GM18499 (cell line): ENCODE data around the gene CACNG4.
"Not testable (repeated sequence)": the region's sequence is repeated elsewhere in the genome, so short reads cannot be mapped to it uniquely, and the experiment has no call there.

ENCODE experiments used
- ATAC-seq: cut with Tn5 transposase; IDR thresholded peaks from one replicate; pipeline ENCODE4 v1.9.1; 2021; ENCODE audit warnings: moderate number of reproducible peaks; ENCODE audit not compliant: insufficient read depth, unreplicated experiment

CACNG4 gene

GRCh38 chr17:66959641-66960375 lies 4.7 kb upstream of the CACNG4 start:
- no peak for ATAC-seq

- ATAC-seq, result no peak
Measured at GRCh38 chr17:66960613-66961012, 3.9 kb upstream of the CACNG4 start.

DNA sequence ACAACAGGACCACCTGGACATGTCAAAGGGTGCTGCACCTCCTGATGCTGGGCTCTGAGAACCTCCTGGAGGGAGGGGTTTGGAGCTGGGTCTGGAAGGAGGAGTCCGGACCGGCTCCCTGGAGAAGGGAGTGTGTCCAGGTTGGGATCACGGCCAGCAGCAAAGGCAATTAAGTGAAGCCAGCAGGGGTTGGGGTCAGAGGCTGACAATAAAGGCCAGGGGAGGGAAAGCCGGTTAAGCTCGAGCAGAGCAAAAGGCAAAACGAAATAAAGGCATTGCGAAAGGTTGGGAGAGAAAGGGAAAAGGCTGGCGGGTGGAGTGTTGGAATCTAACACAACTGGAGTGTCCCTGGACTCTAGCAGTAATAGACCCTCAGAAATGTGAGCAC lies 992 bp upstream of the CACNG4 start:
- no peak for ATAC-seq

DNA sequence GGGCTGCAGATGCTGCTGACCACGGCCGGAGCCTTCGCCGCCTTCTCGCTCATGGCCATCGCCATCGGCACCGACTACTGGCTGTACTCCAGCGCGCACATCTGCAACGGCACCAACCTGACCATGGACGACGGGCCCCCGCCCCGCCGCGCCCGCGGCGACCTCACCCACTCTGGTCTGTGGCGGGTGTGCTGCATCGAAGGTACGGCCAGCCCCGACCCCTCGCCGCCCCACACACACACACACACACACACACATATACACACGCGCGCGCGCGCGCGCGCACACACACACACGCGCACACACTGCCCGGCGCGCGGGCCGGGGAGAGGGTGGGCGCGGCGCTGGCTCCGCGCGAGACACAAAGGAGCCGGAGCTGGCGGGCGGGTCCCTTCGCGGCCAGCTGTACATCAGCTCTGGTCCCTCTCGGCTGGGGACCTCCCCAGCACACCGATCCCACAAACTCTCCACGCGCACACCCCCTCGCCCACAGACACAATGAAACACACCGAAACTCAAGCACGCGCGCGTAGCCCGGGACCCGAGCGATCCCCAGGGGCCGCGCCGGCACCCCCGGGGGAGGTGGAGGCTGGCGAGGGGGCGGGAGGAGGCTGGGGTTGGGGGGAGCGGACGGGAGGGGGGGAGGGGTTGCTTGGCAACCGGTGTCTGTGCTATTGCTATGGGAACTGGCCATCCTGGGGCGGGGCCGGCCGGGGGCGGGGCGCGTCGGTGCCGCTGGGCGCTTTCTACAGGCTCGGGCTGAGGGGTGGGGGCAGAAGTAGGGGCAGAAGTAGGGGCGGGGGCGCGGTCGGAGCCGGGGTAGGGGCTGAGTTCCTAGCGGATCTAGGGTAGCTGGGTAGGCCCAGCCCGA lies 658 bp downstream of the CACNG4 start:
- ATAC-seq, result no peak

DNA sequence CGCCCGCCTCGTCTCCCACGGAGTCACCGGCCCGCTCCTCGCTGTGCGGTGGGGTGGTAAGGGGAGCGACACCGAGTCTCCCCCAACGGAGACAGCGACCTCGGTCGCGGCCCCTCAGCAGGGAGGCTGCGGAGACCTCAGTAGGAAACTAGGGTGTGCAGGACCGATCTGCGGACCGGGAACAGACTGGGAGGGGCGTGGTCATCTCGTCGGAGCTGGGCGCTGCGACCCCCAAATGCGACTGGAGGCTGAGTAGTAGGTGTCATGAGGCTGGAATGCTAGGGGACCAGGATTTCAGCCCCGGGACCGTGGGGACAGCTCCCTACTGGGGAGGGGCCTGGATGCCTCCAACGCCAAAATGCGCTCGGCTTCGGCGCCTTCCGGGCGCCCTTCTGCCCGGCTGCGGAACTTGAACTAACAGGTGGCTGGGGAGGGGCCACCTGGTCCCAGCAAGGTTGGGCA lies 1.3 kb downstream of the CACNG4 start:
- ATAC-seq, result no peak

DNA sequence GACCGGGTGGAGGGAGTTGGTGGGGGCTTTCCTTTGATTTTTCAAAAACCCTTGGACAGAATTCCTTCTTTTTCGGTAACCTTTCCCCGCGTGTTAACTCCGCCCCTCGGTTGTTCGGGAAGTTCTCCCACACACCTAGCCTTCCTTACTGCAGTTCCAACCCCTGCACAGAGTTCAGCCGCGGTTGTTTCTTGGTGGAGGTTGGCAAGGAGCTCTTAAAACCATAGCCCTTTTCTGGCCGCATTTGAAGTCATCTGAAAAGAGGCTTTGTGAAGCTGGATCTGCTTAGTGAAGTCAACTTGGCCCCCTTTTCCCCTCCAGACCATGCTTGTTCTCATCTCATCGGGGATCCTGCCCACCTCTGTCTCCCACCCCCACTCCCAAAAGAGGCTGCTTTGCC lies 1.8 kb downstream of the CACNG4 start:
- ATAC-seq, result no peak

DNA sequence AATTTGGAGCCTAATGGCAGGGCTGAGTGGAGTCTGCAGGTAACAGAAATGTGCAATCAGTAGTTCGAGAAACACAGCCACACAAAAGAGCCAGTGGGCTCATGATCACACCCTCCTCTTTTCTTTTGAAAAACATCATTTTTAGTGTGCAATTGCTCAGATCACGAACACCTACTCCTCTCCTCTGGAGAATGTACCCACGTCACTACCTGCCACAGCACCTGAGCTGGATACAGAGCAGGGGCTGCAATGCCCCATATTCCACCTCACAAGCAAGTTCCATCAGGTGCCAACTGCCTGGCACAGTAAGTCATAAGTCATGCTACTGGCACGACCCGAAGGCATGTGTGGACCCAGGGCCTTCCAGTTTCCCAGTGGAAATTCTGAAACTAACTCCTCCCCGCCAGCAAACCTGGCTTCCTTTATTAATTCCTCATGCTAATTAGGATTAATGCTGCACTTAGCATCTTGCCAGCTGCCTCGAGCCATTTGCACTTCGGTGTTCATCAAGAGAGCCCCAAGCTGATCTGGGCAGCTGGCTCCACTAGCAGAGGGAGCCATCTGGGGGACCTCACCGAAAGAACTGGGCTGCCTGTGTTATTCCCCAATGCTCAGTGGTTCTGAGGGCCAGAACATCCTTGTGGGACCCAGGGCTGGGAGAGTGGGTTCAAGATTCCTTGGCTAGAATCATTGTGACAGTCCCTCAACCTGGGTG lies 2.4 kb downstream of the CACNG4 start:
- ATAC-seq, result no peak

DNA sequence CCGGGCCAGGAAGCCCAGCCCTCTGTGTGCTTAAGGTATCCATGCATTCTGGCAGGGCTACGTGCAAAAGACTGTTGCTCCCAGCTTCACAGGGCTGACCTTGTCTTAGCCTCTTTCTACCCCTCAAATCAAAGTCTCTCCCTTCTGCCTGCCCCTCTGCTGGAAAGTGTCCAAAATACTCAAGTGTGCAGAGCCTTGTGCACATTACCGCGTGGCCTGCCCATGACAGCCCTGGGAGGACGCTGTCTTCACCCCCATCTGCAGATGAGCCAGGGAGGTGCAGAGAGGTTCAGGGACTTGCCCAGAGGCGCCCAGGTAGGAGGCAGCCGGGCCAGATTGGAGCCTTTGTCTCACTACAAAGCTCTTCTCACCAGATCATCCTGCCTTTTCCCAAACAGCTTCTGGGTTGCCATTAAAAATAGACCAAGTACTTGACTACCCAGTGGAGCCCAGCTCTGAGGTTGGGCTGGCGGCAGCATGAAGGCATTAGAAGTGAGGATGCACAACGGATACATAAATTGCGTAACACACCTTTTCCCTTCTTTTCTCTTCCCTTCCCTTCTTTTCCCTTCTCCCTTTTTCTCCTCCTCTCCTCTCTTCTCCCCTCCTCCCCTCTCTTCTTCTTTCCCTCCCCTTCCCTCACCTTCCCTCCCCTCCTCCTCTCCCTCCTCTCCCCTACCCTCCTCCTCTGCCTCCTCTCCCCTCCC lies 3.5 kb downstream of the CACNG4 start:
- ATAC-seq, result no peak

GRCh38 chr17:66968916-66969315 lies 4.4 kb downstream of the CACNG4 start:
- ATAC-seq, result no peak

- ATAC-seq, result no peak
Measured at GRCh38 chr17:66970140-66970539, 5.6 kb downstream of the CACNG4 start.

DNA sequence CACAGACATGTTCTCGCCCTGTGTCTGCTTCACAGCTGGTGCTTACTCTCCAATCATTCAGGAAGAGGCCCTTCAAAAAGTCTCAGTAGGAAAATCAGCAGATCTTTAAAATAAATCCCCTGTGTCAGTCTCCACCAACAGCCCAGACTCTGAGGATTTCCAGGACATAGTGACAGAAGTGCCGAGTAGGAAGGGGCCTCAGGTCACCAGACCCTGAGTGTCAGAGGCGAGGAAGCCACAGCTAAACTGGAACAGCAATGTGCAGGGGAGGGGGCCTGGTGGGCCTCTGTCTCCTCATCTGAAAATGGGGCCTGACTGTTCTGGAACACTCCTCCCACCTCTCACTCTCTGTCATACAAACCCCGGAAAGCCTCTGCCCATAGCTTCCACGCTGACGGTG lies 6.3 kb downstream of the CACNG4 start:
- ATAC-seq, result no peak

GRCh38 chr17:66971264-66971663 lies 6.8 kb downstream of the CACNG4 start:
- no peak for ATAC-seq

DNA sequence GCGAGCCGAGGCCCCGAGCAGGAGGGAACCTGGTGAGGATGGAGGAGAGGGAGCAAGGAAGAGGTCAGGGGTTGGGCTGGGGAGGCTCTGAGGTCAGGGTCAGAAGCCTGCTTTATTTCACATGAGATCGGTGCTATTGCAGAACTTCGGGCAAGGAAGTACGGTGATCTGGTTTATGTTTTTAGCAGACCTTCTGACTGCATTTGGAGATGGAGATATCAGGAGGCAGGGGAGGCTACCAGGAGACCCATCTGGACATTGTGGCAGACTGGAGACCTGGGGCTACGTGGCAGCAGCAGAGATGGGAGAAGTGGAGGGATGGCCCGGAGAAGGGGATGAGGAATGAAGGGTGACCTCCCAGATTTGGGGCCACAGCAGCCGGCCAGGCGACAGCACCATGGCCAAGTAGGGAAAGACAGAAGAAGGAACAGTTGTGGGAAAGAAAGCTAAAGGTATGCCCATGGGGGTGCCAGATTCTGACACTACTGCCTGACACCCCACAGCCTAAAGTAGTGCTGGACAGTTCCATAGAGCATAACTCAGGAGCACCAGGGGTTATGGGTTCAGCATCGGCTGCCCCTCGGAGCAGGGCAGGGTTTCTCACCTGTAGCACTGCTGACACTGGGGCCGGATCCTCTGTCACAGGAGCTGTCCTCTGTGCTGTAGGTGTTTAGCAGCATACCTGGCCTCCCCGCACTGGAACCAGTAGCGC lies 7.4 kb downstream of the CACNG4 start:
- no peak for ATAC-seq

GRCh38 chr17:66972442-66972830 lies 7.9 kb downstream of the CACNG4 start:
- not testable (repeated sequence) for ATAC-seq

GRCh38 chr17:66975188-66975587 lies 10.7 kb downstream of the CACNG4 start:
- ATAC-seq, result no peak

DNA sequence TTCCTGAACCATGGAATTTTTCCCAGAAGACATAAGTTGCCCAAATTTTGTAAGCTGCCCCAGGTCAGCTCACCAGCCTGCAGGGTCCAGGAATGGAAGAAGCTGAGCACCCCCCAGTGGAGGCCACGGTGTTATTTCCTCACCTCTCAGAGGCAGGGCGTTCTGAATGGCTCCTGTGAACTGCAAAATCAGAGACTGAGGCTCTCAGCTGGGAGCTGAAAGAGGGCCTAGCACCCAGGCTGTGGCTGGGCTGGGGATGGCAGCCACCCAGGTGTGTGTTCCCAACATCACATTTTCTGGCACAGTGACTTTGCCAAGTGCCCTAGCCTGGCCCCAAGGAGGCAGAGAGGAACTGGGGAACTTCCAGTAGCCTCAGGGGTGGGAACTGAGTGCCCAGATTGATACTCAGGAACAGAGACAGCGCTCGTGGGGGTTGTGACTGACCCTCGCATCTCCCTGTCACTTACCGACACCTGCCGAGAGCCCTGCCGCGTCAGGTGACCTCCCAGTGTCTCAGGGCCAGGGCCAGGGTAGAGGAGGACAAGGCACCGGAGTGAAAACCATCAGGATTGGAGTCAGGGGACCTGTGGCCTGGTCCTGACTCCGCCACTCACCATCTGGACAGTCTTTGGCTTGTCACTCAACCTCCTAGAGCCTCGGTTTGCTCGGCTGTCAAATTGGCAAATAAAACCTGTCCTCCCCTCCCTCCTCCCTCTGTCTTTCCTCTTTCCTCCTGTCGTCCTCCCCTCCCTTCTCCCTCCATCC lies 11.3 kb downstream of the CACNG4 start:
- ATAC-seq, result no peak

DNA sequence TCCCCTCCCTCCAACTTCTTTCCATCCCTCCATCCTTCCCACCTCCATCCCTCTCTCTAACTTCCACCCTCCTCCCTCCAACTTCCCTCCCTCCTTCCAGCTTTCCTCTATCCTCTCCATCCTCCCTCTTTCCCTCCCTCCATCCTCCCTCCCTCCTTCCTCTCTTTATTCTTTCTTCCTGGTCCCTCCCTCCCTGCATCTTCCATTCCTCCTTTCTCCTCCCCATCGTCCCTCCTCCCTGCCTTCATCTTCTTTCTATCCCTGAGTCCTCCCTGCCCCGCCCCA lies 11.8 kb downstream of the CACNG4 start:
- ATAC-seq, result no peak

DNA sequence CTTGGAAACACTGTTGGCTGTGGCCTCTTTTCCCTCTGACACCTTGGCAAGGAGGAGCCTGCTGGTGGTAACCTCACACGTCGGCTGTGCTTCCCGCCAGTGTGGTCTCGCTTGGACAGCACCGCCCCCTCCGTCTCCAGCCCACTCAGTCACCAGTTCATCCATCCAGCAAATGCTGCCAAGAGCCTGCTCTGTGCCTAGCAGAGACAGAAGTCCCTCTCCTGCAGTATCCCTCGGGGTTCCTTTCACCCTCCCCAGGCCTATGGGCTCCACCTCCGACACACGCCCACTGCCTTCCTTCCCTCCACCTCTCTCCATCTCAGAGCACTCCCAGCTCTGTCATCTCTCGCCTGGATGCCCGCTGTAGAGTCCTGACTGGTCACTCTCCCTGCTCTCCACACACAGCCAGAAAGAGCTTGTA lies 12.3 kb downstream of the CACNG4 start:
- no peak for ATAC-seq

- ATAC-seq, result no peak
Measured at GRCh38 chr17:66978514-66979061, 14.1 kb downstream of the CACNG4 start.
